HG03378 (cell line): ENCODE measurements around the gene RHOT1.
"Not testable (repeated sequence)": the region's sequence is repeated elsewhere in the genome, so short reads cannot be mapped to it uniquely, and the experiment has no call there.

Source experiments
- ATAC-seq: cut with Tn5 transposase; IDR thresholded peaks from one replicate; pipeline ENCODE4 v1.9.1; 2021; ENCODE audit warnings: mild to moderate bottlenecking, moderate library complexity; ENCODE audit not compliant: unreplicated experiment

RHOT1 gene

DNA sequence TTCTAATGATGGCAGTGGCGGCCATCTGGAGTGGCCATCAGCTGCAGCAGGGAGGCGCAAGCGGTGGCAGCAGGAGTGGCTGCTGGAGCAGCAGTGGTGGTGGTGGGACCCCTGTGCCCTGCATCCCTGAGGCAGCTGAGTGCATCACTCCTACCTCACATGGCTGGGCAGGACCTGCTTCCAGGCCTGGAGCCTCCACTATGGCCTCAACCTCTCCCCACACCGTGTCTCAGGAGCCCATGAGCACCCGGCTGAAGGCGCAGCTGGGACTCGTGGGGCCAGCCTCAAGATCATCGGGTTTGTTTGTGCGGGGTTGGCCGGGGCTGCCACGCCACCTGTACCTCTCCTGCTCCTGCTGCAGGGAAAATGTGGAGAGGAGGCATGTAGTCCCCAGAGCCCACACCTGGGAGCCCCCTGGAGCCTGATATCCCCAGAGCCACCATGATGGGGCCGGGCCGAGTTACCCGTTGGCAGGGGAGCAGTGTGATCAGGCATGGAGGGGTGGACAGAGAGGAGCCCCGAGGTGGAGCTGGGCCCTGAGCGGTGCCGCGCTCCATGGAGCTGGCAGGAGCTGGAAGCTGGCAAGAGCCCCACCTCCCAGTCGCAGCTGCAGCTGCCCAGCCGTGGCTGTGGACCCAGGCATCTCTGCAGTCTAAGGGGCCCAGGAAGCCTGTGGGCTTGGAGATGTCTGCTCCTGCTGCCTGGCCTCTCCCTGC, 16.7 kb downstream of the RHOT1 start:
- ATAC-seq: no peak

- ATAC-seq: no peak
These were observed 17.5 kb downstream of the RHOT1 start for GRCh38 chr17:32159586-32160438.

DNA sequence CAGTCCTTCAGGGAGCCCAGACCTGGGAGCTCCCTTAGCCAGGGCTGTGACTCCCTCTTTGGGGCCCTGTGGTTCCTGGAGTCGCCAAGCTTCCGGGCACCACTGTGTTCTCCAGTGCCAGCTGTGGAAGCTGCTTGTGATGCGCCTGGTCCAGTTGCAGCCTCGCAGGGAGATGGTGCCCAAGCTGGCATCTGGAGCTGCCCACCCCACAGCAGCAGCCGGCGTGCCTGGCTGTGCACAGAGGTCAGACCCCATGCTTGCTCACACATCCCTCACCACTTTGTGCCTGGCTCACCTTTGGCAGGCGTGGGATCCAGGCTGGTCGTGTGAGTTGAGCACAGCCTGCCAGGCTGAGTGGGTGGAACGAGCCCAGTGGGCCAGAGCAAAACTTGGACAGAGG, 18.2 kb downstream of the RHOT1 start:
- ATAC-seq: no peak

DNA sequence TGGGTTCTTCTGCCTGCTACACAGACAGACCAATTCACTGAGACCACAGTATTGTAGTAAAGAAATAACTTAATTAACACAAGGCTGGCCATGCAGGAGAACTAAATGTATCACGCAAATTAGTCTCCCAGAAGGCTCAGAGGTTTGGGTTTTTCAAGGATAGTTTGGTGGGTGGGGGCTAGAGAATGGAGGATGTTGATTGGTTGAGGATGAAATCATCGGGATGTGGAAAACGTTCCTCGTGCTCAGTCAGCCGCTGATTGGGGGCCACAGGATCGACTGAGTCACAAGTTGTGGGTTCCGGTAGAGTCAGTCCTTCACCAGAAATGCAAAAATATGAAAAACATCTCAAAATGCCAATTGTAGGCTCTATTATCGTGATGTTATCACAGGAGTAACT, 18.7 kb downstream of the RHOT1 start:
- ATAC-seq: no peak

DNA sequence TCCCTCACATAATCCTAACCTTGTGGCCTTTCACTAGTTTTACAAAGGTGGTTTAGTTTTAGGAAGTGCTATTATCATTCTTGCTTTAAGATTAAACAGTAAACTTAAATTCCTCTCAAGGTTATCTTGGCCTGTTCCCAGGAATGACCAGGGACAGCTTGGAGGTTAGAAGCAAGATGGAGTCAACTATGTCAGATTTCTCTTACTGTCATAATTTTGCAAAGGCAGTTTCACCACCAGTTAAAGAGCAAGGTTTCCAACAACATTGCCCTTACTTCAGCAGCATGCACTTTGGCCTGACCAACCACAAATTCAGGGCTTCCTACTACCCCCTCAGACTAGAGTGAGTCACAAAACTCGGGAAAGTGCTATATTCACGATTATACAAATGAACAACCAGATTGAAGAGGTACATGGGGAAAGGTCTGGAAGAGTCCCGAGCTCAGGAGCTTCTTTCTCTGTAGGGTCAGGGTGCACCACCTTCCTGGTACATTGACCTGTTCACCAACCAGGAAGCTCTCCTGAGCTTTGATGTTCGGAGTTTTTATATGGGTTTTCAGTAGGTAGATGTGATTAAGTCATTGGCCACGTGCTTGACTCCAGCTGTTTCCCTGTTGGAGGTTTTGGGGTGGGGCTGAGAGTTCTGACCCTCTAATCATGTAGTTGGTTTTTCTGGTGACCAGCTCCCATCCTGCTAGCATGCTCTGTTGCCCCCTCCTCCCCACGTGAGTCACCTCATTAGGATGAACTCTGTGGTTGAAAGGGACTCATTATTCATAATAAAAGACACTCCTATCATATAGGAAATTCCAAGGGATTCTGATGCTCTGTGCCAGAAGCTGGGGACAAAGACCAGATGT, 19.4 kb downstream of the RHOT1 start:
- ATAC-seq: no peak

- ATAC-seq: no peak
These were observed 32.6 kb downstream of the RHOT1 start for GRCh38 chr17:32174889-32175288.

- not testable (repeated sequence) for ATAC-seq
These were observed 36.4 kb downstream of the RHOT1 start for GRCh38 chr17:32178679-32179078.

DNA sequence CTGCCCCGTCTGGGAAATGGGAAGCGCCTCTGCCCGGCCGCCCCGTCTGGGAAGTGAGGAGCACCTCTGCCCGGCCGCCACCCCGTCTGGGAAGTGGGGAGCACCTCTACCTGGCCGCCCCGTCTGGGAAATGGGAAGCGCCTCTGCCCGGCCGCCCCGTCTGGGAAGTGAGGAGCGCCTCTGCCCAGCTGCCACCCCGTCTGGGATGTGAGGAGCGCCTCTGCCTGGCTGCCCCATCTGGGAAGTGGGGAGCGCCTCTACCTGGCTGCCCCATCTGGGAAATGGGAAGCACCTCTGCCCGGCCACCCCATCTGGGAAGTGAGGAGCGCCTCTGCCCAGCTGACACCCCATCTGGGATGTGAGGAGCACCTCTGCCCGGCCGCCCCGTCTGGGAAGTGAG, 36.8 kb downstream of the RHOT1 start:
- not testable (repeated sequence) for ATAC-seq

DNA sequence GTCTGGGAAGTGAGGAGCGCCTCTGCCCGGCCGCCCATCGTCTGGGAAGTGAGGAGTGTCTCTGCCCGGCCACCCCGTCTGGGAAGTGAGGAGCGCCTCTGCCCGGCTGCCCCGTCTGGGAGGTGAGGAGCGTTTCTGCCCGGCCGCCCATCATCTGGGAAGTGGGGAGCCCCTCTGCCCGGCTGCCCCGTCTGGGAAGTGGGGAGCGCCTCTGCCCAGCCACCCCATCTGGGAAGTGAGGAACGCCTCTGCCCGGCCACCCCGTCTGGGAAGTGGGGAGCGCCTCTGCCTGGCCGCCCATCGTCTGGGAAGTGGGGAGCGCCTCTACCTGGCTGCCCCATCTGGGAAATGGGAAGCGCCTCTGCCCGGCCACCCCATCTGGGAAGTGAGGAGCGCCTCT, 37.2 kb downstream of the RHOT1 start:
- ATAC-seq: not testable (repeated sequence)

DNA sequence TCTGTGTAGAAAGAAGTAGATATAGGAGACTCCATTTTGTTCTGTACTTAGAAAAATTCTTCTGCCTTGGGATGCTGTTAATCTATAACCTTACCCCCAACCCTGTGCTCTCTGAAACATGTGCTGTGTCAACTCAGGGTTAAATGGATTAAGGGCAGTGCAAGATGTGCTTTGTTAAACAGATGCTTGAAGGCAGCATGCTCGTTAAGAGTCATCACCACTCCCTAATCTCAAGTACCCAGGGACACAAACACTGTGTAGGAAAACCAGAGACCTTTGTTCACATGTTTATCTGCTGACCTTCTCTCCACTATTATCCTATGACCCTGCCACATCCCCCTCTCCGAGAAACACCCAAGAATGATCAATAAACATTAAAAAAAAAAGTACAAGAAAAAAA, 38.0 kb downstream of the RHOT1 start:
- not testable (repeated sequence) for ATAC-seq

GRCh38 chr17:32185875-32186274, 43.6 kb downstream of the RHOT1 start:
- no peak for ATAC-seq

GRCh38 chr17:32187271-32187670, 45.0 kb downstream of the RHOT1 start:
- no peak for ATAC-seq

DNA sequence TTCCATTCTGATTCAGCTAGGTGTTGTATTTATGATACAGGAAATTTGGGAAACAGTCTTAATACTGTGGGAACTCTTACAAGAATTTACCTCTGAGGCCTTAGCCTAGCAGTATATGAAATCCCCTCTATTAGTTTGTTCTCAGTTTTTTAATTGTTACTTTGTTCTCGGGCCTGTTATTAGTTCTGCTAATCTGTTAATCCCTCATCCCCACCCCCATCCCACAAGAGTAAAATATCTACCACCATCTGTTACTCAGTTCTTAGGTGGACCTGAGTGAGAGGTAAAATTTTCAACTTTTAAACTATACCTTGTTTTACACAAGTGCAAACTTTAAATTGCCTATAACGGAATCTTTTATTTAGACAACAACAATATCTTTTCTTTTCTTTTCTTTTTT, 47.0 kb downstream of the RHOT1 start:
- ATAC-seq: no peak

DNA sequence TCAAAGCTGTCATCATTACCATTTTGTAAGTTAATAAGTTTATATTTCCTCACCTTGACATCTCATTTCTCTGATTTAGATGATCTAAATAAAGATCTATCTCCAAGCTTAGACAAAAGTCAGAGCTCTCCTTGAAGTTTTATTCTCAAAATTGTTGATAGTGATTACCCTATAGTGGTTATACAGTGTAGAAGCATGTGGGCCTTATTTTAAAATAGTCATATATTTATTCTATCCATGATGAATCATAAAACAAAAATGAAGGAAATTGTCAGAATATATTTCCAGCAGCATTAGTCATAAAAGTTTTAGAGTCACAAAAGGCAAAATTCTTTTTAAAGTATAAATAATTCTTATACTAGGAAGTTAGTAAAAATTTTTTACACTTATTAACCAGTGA, 49.0 kb downstream of the RHOT1 start:
- ATAC-seq: no peak

GRCh38 chr17:32192379-32192778, 50.1 kb downstream of the RHOT1 start:
- ATAC-seq: no peak

GRCh38 chr17:32197987-32198386, 55.7 kb downstream of the RHOT1 start:
- no peak for ATAC-seq

DNA sequence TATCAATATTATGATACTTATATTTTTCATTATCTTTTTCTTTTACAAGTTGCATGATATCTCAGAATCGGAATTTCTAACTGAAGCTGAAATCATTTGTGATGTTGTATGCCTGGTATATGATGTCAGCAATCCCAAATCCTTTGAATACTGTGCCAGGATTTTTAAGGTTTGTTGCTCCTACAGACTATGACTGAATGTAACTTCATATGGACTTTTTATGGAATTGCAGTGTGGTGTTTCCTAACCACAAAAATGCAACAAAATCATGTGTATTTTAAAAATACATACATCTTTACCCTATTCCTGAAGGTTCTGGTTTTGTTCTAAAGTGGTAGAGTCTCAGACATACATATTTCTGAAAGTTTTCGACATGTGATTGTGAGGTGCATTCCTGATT, 64.6 kb downstream of the RHOT1 start:
- no peak for ATAC-seq

GRCh38 chr17:32208436-32208835, 66.1 kb downstream of the RHOT1 start:
- ATAC-seq: no peak

- ATAC-seq: no peak
These were observed 67.3 kb downstream of the RHOT1 start for GRCh38 chr17:32209608-32210007.

GRCh38 chr17:32211671-32212070, 69.4 kb downstream of the RHOT1 start:
- no peak for ATAC-seq

DNA sequence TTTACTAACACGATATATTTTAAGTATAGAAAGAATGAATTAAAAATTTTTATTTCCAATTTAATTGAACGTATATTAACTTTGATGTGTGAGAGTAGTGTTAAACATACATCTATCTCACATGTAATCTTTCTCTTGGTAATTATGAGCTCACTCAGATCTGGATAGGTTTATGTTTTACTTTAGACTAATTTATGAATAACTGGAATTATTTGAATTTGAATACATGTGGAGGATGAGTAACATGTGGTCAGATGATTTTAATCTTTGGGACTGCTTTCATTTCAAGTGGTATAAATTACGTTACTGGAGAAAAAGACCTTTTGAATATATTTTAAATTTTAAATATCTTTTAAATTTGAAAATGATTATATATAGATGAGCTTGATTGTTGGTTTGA, 73.4 kb downstream of the RHOT1 start:
- no peak for ATAC-seq
